H7 (cell line): ENCODE data around the gene TAX1BP1. TPM values are rescaled to one million over a fixed set of nuclear protein-coding genes. Genes with fewer than 3 reads are reported as not detected.

ENCODE experiments used
- total RNA-seq: library from RNA; depleted of rRNA; stranded (reverse); fragments of >200 nt; shearing (Covaris generic); gene quantifications from 2 replicates; pipeline ENCODE4 v1.2.3, GENCODE V29; 2014; rRNA removed

The TAX1BP1 gene
- total RNA-seq, 1 experiment from 2014 or later, result 62.2 TPM

Other genes starting within 250 kb of the TAX1BP1 start
- gene HIBADH, start 77.3 kb upstream of the TAX1BP1 start, total RNA-seq, result 42.0 and 53.7 TPM in 2 replicates